Urothelium cell line (cell line): ENCODE data around the gene ME3.

ENCODE experiments used
- DNase-seq: peaks from one replicate; pipeline ENCODE4 v3.0.0; 2011; ENCODE audit warnings: low spot score, mixed read lengths
- FAIRE-seq: peaks from 2 replicates; lab custom pipeline; 2011; peaks lifted over from hg19 to GRCh38; lab: Jason Lieb, UNC

ME3 gene

GRCh38 chr11:86672007-86672621 lies at the start of gene ME3:
ME3 (minus strand) TSS chr11:86672616.
- DNase-seq (no peak), FAIRE-seq (no peak)

- FAIRE-seq (no peak), DNase-seq (no peak)
Measured at GRCh38 chr11:86722006-86722405, 49.6 kb upstream of the ME3 start.

- DNase-seq: no peak
- no peak for FAIRE-seq
Measured at GRCh38 chr11:86720546-86720945, 48.1 kb upstream of the ME3 start.

- DNase-seq (peak; percentile 72), FAIRE-seq (peak; percentile 66)
Measured at GRCh38 chr11:86719781-86720463, 47.5 kb upstream of the ME3 start.

GRCh38 chr11:86718999-86719398 lies 46.6 kb upstream of the ME3 start:
- FAIRE-seq: no peak

GRCh38 chr11:86718521-86718920 lies 46.1 kb upstream of the ME3 start:
- FAIRE-seq (no peak), DNase-seq (no peak)

More at GRCh38 chr11:86718999-86719398, 46.6 kb upstream of the ME3 start:
- no peak for DNase-seq

- FAIRE-seq: no peak
Measured at GRCh38 chr11:86717817-86718501, 45.5 kb upstream of the ME3 start.

GRCh38 chr11:86715611-86716010 lies 43.2 kb upstream of the ME3 start:
- DNase-seq (no peak), FAIRE-seq (no peak)

More at GRCh38 chr11:86717817-86718501, 45.5 kb upstream of the ME3 start:
- no peak for DNase-seq

GRCh38 chr11:86713552-86713951 lies 41.1 kb upstream of the ME3 start:
- DNase-seq (no peak), FAIRE-seq (no peak)

GRCh38 chr11:86710936-86711335 lies 38.5 kb upstream of the ME3 start:
- FAIRE-seq (no peak), DNase-seq (no peak)

GRCh38 chr11:86708669-86709068 lies 36.3 kb upstream of the ME3 start:
- DNase-seq (no peak), FAIRE-seq (no peak)

- FAIRE-seq (no peak), DNase-seq (no peak)
Measured at GRCh38 chr11:86706338-86707131, 34.1 kb upstream of the ME3 start.

GRCh38 chr11:86704710-86705109 lies 32.3 kb upstream of the ME3 start:
- FAIRE-seq (no peak), DNase-seq (no peak)

GRCh38 chr11:86703987-86704386 lies 31.6 kb upstream of the ME3 start:
- no peak for FAIRE-seq
- no peak for DNase-seq

GRCh38 chr11:86702220-86702983 lies 30.0 kb upstream of the ME3 start:
- no peak for FAIRE-seq

GRCh38 chr11:86699040-86699791 lies 26.8 kb upstream of the ME3 start:
- DNase-seq: no peak
- no peak for FAIRE-seq

More at GRCh38 chr11:86702220-86702983, 30.0 kb upstream of the ME3 start:
- no peak for DNase-seq

- peak; percentile 46 for FAIRE-seq
- no peak for DNase-seq
Measured at GRCh38 chr11:86698639-86699038, 26.2 kb upstream of the ME3 start.

- FAIRE-seq (no peak), DNase-seq (peak; percentile 17)
Measured at GRCh38 chr11:86696451-86696850, 24.0 kb upstream of the ME3 start.

GRCh38 chr11:86696004-86696403 lies 23.6 kb upstream of the ME3 start:
- DNase-seq: peak; percentile 56

GRCh38 chr11:86695373-86695772 lies 23.0 kb upstream of the ME3 start:
- DNase-seq (peak; percentile 18), FAIRE-seq (peak; percentile 30)

More at GRCh38 chr11:86696004-86696403, 23.6 kb upstream of the ME3 start:
- no peak for FAIRE-seq
